Activated naive CD8-positive, alpha-beta T cell treated with anti-CD3 and anti-CD28 coated beads for 36 hours (primary cell): ENCODE data around the gene SOCS6. TPM values are rescaled to one million over a fixed set of nuclear protein-coding genes. Genes with fewer than 3 reads are reported as not detected.

ENCODE experiments used
- DNase-seq: peaks from one replicate; pipeline ENCODE4 v3.0.0; 2021
- H3K27ac Mint-ChIP-seq: one replicate; pipeline ENCODE4 v1.8.0; 2022; ENCODE audit warnings: mild to moderate bottlenecking, moderate library complexity, mixed read lengths
- H3K27me3 Mint-ChIP-seq: one replicate; pipeline ENCODE4 v1.8.0; 2022; ENCODE audit warnings: mild to moderate bottlenecking, mixed read lengths
- H3K36me3 Mint-ChIP-seq: one replicate; pipeline ENCODE4 v1.8.0; 2021; ENCODE audit warnings: mild to moderate bottlenecking, mixed read lengths
- H3K4me1 Mint-ChIP-seq: one replicate; pipeline ENCODE4 v1.8.0; 2021; ENCODE audit warnings: mixed read lengths
- H3K4me3 Mint-ChIP-seq: one replicate; pipeline ENCODE4 v1.8.0; 2022; ENCODE audit warnings: mild to moderate bottlenecking, moderate library complexity, mixed read lengths
- H3K9me3 Mint-ChIP-seq: one replicate; pipeline ENCODE4 v1.8.0; 2022; ENCODE audit warnings: mixed read lengths
- total RNA-seq, 2 experiments: library from RNA; stranded (reverse); gene quantifications; one replicate each; pipeline ENCODE4 v1.2.3, GENCODE V29; 2021

The SOCS6 gene
- total RNA-seq, 2 experiments from 2014 or later = 2.1 to 2.2 TPM

GRCh38 chr18:70276416-70277191 is 12.2 kb upstream of the SOCS6 start:
- H3K27ac Mint-ChIP-seq = no peak overlapping the region
- H3K4me3 Mint-ChIP-seq = no peak overlapping the region
- H3K36me3 Mint-ChIP-seq = no peaks in the 10 kb centered on the region
- peaks cover 21% of the 10 kb centered on the region for H3K27me3 Mint-ChIP-seq
- no peaks in the 10 kb centered on the region for H3K4me1 Mint-ChIP-seq
- peaks cover 17% of the 10 kb centered on the region for H3K9me3 Mint-ChIP-seq
- DNase-seq = no peak

GRCh38 chr18:70279470-70279869 is 9.4 kb upstream of the SOCS6 start:
- H3K4me3 Mint-ChIP-seq = no peak overlapping the region
- no peaks in the 10 kb centered on the region for H3K36me3 Mint-ChIP-seq
- H3K27me3 Mint-ChIP-seq = peaks cover 7% of the 10 kb centered on the region
- H3K4me1 Mint-ChIP-seq = no peaks in the 10 kb centered on the region
- H3K27ac Mint-ChIP-seq = no peak overlapping the region
- DNase-seq = no peak
- peaks cover 7% of the 10 kb centered on the region for H3K9me3 Mint-ChIP-seq

- Mint-ChIP-seq H3K36me3 (no peaks in the 10 kb centered on the region), H3K27ac (no peak overlapping the region), H3K4me1 (no peaks in the 10 kb centered on the region), H3K4me3 (no peak overlapping the region), H3K27me3 (peaks cover 7% of the 10 kb centered on the region), H3K9me3 (peaks cover 7% of the 10 kb centered on the region)
- no peak for DNase-seq
Observed at GRCh38 chr18:70280007-70280925, 8.6 kb upstream of the SOCS6 start.

GRCh38 chr18:70284976-70285620 is 3.7 kb upstream of the SOCS6 start:
- Mint-ChIP-seq H3K9me3 (peaks cover 7% of the 10 kb centered on the region), H3K27ac (no peak overlapping the region), H3K4me3 (no peak overlapping the region), H3K4me1 (peaks cover 2% of the 10 kb centered on the region), H3K27me3 (peaks cover 10% of the 10 kb centered on the region), H3K36me3 (no peaks in the 10 kb centered on the region)
- DNase-seq = no peak

DNA sequence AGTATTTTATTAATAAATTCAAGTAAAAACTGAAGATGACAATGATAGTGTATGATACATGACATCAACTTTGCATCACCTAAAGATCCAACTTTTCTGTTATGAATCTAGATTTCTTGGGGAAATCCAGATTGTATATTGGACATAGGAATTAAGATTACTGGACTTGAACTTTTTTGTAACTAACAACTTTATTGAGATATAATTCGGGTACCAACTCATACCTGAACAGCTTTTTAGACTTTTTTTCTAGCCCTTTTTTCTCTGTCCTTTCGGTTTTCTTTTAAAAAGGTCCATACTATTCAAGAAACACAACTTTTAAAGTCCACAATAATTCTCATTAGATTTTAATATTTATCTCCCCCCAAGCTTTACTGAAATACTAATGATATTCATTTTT is 1.1 kb upstream of the SOCS6 start:
- H3K27me3 Mint-ChIP-seq = peaks cover 35% of the 10 kb centered on the region
- peaks cover 1% of the 10 kb centered on the region for H3K9me3 Mint-ChIP-seq
- H3K36me3 Mint-ChIP-seq = no peaks in the 10 kb centered on the region
- H3K4me1 Mint-ChIP-seq = peaks cover 2% of the 10 kb centered on the region
- DNase-seq = no peak
- H3K27ac Mint-ChIP-seq = no peak overlapping the region
- H3K4me3 Mint-ChIP-seq = peak overlapping the region; percentile 59

DNA sequence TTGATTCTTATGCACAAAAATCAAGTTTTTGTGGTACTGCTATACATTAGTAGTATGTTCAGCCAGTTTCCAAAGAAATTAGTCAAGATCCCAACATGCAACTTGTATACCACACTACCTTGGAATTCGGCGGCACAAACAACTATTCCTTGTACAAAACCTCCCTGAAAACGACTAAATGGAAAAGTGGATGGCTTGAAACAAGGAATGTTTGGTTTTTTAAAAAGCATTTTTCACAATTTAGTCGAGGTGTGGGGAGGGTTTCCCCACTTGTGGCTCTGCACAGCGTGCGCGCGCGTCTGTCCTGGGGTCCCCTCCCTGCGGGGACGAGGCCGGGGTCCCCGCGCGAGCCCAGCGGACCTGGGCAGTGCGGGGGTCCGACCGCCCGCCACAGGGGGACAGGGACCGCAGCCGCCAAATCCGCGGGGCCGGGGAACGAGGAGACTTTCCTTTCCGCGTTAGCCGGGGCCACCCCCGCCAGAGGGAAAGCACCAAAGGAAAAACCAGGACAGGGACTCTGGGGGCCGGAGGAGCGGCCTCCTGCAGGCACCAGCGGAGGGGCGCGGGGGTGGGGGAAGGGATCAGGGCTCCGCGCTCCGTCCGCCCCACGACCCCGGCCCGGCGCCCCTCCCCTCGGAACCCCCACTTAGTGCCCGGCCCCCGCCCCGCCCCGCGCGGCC is 534 bp upstream of the SOCS6 start:
- Mint-ChIP-seq H3K27ac (no peak overlapping the region), H3K9me3 (no peaks in the 10 kb centered on the region), H3K4me1 (peaks cover 6% of the 10 kb centered on the region), H3K4me3 (peak overlapping the region; percentile 59), H3K27me3 (peaks cover 41% of the 10 kb centered on the region), H3K36me3 (no peaks in the 10 kb centered on the region)
- no peak for DNase-seq

- Mint-ChIP-seq H3K9me3 (no peaks in the 10 kb centered on the region), H3K27me3 (peaks cover 45% of the 10 kb centered on the region), H3K27ac (no peak overlapping the region), H3K4me3 (peak overlapping the region; percentile 78), H3K36me3 (no peaks in the 10 kb centered on the region), H3K4me1 (peaks cover 7% of the 10 kb centered on the region)
- peak; percentile 52 for DNase-seq
Observed at GRCh38 chr18:70289351-70290312, 787 bp downstream of the SOCS6 start.

GRCh38 chr18:70290482-70291294 is 1.8 kb downstream of the SOCS6 start:
- Mint-ChIP-seq H3K4me1 (peaks cover 7% of the 10 kb centered on the region), H3K36me3 (no peaks in the 10 kb centered on the region), H3K27ac (no peak overlapping the region), H3K27me3 (peaks cover 45% of the 10 kb centered on the region), H3K9me3 (no peaks in the 10 kb centered on the region), H3K4me3 (peak overlapping the region; percentile 34)
- no peak for DNase-seq

- no peaks in the 10 kb centered on the region for H3K36me3 Mint-ChIP-seq
- H3K4me3 Mint-ChIP-seq = no peak overlapping the region
- H3K27ac Mint-ChIP-seq = no peak overlapping the region
- H3K9me3 Mint-ChIP-seq = no peaks in the 10 kb centered on the region
- H3K27me3 Mint-ChIP-seq = peaks cover 45% of the 10 kb centered on the region
- H3K4me1 Mint-ChIP-seq = peaks cover 7% of the 10 kb centered on the region
- no peak for DNase-seq
Observed at GRCh38 chr18:70291295-70291574, 2.4 kb downstream of the SOCS6 start.

DNA sequence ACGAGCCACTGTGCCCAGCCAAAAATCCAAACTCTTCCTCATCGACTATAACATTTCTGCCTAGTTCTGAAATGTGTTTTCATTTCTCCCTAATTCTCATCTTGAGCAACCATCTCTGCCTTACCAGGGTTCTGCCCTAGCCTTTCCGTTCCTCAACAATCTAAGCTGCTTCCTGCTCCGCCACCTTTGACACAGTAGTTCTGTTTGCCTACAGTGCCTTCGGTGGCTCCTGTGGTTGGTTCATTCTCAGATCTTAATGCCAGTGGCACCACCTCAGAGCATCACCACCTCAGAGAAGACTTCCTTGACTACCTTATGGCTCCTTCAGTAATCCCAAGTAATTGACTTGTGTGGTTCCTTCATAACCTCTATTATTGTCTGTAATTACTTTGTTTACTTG is 3.8 kb downstream of the SOCS6 start:
- H3K9me3 Mint-ChIP-seq = no peaks in the 10 kb centered on the region
- H3K4me3 Mint-ChIP-seq = no peak overlapping the region
- no peak for DNase-seq
- no peak overlapping the region for H3K27ac Mint-ChIP-seq
- no peaks in the 10 kb centered on the region for H3K36me3 Mint-ChIP-seq
- H3K4me1 Mint-ChIP-seq = peaks cover 7% of the 10 kb centered on the region
- H3K27me3 Mint-ChIP-seq = peaks cover 45% of the 10 kb centered on the region

DNA sequence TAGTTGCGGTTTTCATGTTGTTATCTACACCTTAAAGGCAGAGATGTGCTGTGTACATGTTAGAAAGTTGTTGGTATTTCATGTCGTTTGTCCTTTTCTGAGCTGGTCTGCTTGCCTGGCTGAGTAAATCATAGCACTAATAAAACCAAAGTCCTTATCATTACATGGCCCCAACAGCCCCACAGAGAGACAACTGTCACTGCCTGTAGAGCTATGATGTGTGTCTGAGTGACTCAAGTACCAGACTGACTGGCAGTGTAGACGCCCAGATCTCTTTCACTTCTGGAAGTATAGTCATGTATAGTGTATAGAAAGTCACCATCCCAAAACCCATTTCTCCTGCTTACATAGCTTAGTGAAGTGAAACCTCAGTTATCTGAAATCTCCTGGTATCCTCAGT is 4.3 kb downstream of the SOCS6 start:
- Mint-ChIP-seq H3K27ac (no peak overlapping the region), H3K4me1 (peaks cover 7% of the 10 kb centered on the region), H3K36me3 (no peaks in the 10 kb centered on the region), H3K27me3 (peaks cover 40% of the 10 kb centered on the region), H3K4me3 (no peak overlapping the region), H3K9me3 (no peaks in the 10 kb centered on the region)
- DNase-seq = no peak

- H3K4me1 Mint-ChIP-seq = peaks cover 7% of the 10 kb centered on the region
- H3K27ac Mint-ChIP-seq = no peak overlapping the region
- no peaks in the 10 kb centered on the region for H3K36me3 Mint-ChIP-seq
- no peak overlapping the region for H3K4me3 Mint-ChIP-seq
- no peak for DNase-seq
- H3K27me3 Mint-ChIP-seq = peaks cover 39% of the 10 kb centered on the region
- no peaks in the 10 kb centered on the region for H3K9me3 Mint-ChIP-seq
Observed at GRCh38 chr18:70294471-70295191, 5.8 kb downstream of the SOCS6 start.
